Activated CD4-positive, alpha-beta T cell treated with anti-CD3 and anti-CD28 coated beads, Interleukin-2, amount 10 ng/mL, durations not matched to agents 7 days and 5 days (primary cell): ENCODE results near the gene NAV2. TPM values are rescaled to one million over a fixed set of nuclear protein-coding genes. Genes with fewer than 3 reads are reported as not detected.

Source experiments
- CTCF ChIA-PET: fragments of 350-600 bp; sonication (Branson Sonifier 250); formaldehyde crosslinking; loops from one replicate; lab custom pipeline; 2021; ENCODE audit warnings: antibody characterized with exemption; lab: Charles Lee
- POLR2A ChIA-PET: fragments of 350-600 bp; sonication (Branson Sonifier 250); formaldehyde crosslinking; loops from one replicate; lab custom pipeline; 2021; ENCODE audit warnings: antibody characterized with exemption; lab: Charles Lee
- DNase-seq: peaks from one replicate; pipeline ENCODE4 v3.0.0-alpha.2; 2020
- H3K27ac Mint-ChIP-seq: one replicate; pipeline ENCODE4 v1.8.0; 2021; ENCODE audit warnings: mild to moderate bottlenecking, moderate library complexity, mixed read lengths
- H3K27me3 Mint-ChIP-seq: one replicate; pipeline ENCODE4 v1.8.0; 2021; ENCODE audit warnings: mixed read lengths
- H3K36me3 Mint-ChIP-seq: one replicate; pipeline ENCODE4 v1.8.0; 2021; ENCODE audit warnings: low read depth, mixed read lengths
- H3K4me1 Mint-ChIP-seq: one replicate; pipeline ENCODE4 v1.8.0; 2021; ENCODE audit warnings: mixed read lengths
- H3K4me3 Mint-ChIP-seq: one replicate; pipeline ENCODE4 v1.8.0; 2021; ENCODE audit warnings: mild to moderate bottlenecking, moderate library complexity, mixed read lengths
- H3K9me3 Mint-ChIP-seq: one replicate; pipeline ENCODE4 v1.8.0; 2021; ENCODE audit warnings: mixed read lengths
- total RNA-seq, 2 experiments: library from RNA; stranded (reverse); gene quantifications; one replicate each; pipeline ENCODE4 v1.2.3, GENCODE V29; 2021

NAV2 gene
- total RNA-seq, 2 experiments from 2014 or later: 0.29 to 1.1 TPM

GRCh38 chr11:19785265-19785664 is 72.6 kb downstream of the NAV2 start:
- no peak overlapping the region for H3K27ac Mint-ChIP-seq
- H3K4me1 Mint-ChIP-seq: no peaks in the 10 kb centered on the region
- POLR2A ChIA-PET: no interaction called here
- peaks cover 23% of the 10 kb centered on the region for H3K27me3 Mint-ChIP-seq
- no peaks in the 10 kb centered on the region for H3K36me3 Mint-ChIP-seq
- DNase-seq: no peak
- H3K9me3 Mint-ChIP-seq: no peaks in the 10 kb centered on the region
- CTCF ChIA-PET: no interaction called here
- no peak overlapping the region for H3K4me3 Mint-ChIP-seq

GRCh38 chr11:19786644-19787043 is 74.0 kb downstream of the NAV2 start:
- Mint-ChIP-seq H3K27ac (no peak overlapping the region), H3K4me1 (no peaks in the 10 kb centered on the region), H3K36me3 (no peaks in the 10 kb centered on the region), H3K27me3 (peaks cover 19% of the 10 kb centered on the region), H3K4me3 (no peak overlapping the region), H3K9me3 (no peaks in the 10 kb centered on the region)
- no peak for DNase-seq
- CTCF ChIA-PET: interaction anchor here (1.3 kb wide), 2 partner anchors 9 to 13 kb away, joined by 3 read pairs; no protein-coding TSS in a partner anchor
- POLR2A ChIA-PET: no interaction called here

- peaks cover 14% of the 10 kb centered on the region for H3K27me3 Mint-ChIP-seq
- POLR2A ChIA-PET: no interaction called here
- no peak overlapping the region for H3K27ac Mint-ChIP-seq
- CTCF ChIA-PET: no interaction called here
- no peak for DNase-seq
- H3K36me3 Mint-ChIP-seq: no peaks in the 10 kb centered on the region
- H3K4me3 Mint-ChIP-seq: no peak overlapping the region
- H3K9me3 Mint-ChIP-seq: no peaks in the 10 kb centered on the region
- no peaks in the 10 kb centered on the region for H3K4me1 Mint-ChIP-seq
Observed at GRCh38 chr11:19788435-19788834, 75.8 kb downstream of the NAV2 start.

GRCh38 chr11:19789245-19789644 is 76.6 kb downstream of the NAV2 start:
- no peaks in the 10 kb centered on the region for H3K4me1 Mint-ChIP-seq
- no peaks in the 10 kb centered on the region for H3K36me3 Mint-ChIP-seq
- POLR2A ChIA-PET: no interaction called here
- H3K27ac Mint-ChIP-seq: no peak overlapping the region
- no peak overlapping the region for H3K4me3 Mint-ChIP-seq
- H3K9me3 Mint-ChIP-seq: no peaks in the 10 kb centered on the region
- DNase-seq: no peak
- CTCF ChIA-PET: no interaction called here
- H3K27me3 Mint-ChIP-seq: peaks cover 15% of the 10 kb centered on the region

GRCh38 chr11:19789835-19790710 is 77.4 kb downstream of the NAV2 start:
- Mint-ChIP-seq H3K4me3 (no peak overlapping the region), H3K27me3 (peaks cover 9% of the 10 kb centered on the region), H3K36me3 (no peaks in the 10 kb centered on the region), H3K4me1 (no peaks in the 10 kb centered on the region), H3K27ac (no peak overlapping the region), H3K9me3 (no peaks in the 10 kb centered on the region)
- CTCF ChIA-PET: no interaction called here
- no peak for DNase-seq
- POLR2A ChIA-PET: no interaction called here

DNA sequence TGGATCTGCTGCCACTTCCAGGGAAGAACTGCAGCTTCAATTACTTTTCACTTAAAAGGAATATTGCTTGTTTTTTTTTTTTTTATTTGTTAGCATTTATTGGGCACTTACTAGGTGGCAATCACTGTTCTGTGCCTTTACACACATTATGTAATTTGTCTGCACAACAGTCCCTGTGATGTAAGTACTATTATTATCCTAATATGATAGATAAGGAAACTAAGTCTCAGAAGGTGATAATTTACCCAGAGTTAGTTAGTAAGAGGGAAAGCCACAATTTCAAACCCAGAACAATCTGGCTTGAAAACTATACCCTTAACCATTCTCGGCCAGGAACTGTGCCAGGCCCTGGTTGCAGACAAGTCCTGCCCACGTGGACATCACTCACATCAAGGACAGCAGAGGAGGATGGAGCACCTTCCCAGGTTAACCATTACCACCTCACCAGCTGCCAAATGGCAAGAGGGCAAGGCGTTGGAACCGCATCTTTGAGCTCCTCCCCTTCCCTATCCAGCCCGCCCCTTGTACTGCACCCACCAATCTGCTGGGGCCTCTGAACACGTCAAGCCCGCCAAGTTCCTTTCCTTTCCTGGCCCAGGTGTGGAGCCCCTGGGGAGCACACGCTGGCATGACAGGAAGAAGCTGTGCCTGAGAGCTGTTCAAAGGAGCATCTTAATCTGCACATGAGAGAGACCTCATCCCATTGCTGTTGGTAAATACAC is 78.4 kb downstream of the NAV2 start:
- Mint-ChIP-seq H3K4me1 (no peaks in the 10 kb centered on the region), H3K27me3 (peaks cover 13% of the 10 kb centered on the region), H3K4me3 (no peak overlapping the region), H3K36me3 (no peaks in the 10 kb centered on the region), H3K27ac (no peak overlapping the region), H3K9me3 (no peaks in the 10 kb centered on the region)
- no peak for DNase-seq
- ChIA-PET CTCF (no interaction called here), POLR2A (no interaction called here)

GRCh38 chr11:19792510-19792909 is 79.9 kb downstream of the NAV2 start:
- no peaks in the 10 kb centered on the region for H3K36me3 Mint-ChIP-seq

DNA sequence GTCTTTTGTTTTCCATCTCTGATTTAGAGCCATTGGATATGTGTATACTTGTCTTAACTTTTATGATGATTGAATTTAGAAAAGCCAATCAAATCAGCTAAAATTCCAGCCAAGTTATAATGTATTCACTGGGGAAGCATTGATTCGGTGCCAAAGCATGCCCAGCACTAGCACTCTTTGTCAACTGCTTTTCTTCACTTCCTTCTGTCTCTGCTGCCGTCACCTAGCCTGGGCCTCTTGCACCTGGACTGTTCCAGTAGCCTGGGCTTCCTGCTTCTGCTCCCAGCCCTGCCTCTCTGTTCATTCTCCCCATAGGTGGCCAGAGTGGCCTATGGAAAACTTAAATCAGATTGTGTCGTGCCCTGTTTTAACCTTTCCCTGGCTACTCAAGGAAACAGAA is 80.7 kb downstream of the NAV2 start:
- CTCF ChIA-PET: no interaction called here
- Mint-ChIP-seq H3K36me3 (no peaks in the 10 kb centered on the region), H3K9me3 (no peaks in the 10 kb centered on the region), H3K27ac (no peak overlapping the region), H3K4me1 (no peaks in the 10 kb centered on the region), H3K27me3 (peaks cover 13% of the 10 kb centered on the region), H3K4me3 (no peak overlapping the region)
- POLR2A ChIA-PET: no interaction called here
- no peak for DNase-seq

More at GRCh38 chr11:19792510-19792909, 79.9 kb downstream of the NAV2 start:
- no peak for DNase-seq
- Mint-ChIP-seq H3K4me1 (no peaks in the 10 kb centered on the region), H3K9me3 (no peaks in the 10 kb centered on the region), H3K4me3 (no peak overlapping the region), H3K27ac (no peak overlapping the region), H3K27me3 (peaks cover 15% of the 10 kb centered on the region)
- POLR2A ChIA-PET: no interaction called here
- CTCF ChIA-PET: no interaction called here

- Mint-ChIP-seq H3K9me3 (no peaks in the 10 kb centered on the region), H3K27ac (no peak overlapping the region), H3K36me3 (no peaks in the 10 kb centered on the region), H3K27me3 (peaks cover 8% of the 10 kb centered on the region), H3K4me3 (no peak overlapping the region), H3K4me1 (no peaks in the 10 kb centered on the region)
- ChIA-PET POLR2A (no interaction called here), CTCF (interaction anchor here (1.6 kb wide), 1 partner anchor 18 kb away, joined by 4 read pairs; no protein-coding TSS in a partner anchor)
- DNase-seq: no peak
Observed at GRCh38 chr11:19794161-19794560, 81.5 kb downstream of the NAV2 start.

DNA sequence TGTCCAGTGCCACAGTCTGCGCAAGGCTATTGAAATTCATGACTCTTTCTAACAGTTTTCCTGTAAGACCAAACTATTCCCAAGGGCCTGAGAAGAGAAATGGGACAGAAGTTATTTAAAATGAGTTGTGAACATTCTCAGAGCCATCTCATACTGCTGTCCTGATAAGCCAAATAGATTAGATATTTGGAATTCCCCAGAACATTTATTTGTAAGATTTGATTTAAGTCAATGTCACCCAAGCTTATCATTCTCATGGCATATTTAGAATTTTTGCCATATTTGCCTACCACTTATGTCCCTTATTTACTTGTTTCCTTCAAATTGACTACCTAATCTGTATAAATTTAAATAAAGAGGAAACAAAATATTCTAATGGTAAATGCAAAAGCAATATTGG is 82.4 kb downstream of the NAV2 start:
- ChIA-PET CTCF (interaction anchor here (1.2 to 1.6 kb wide), 2 partner anchors 8 to 19 kb away, joined by 3 to 4 read pairs; no protein-coding TSS in a partner anchor), POLR2A (no interaction called here)
- Mint-ChIP-seq H3K27ac (no peak overlapping the region), H3K36me3 (no peaks in the 10 kb centered on the region), H3K4me3 (no peak overlapping the region), H3K9me3 (no peaks in the 10 kb centered on the region), H3K4me1 (no peaks in the 10 kb centered on the region), H3K27me3 (peaks cover 8% of the 10 kb centered on the region)
- DNase-seq: no peak

DNA sequence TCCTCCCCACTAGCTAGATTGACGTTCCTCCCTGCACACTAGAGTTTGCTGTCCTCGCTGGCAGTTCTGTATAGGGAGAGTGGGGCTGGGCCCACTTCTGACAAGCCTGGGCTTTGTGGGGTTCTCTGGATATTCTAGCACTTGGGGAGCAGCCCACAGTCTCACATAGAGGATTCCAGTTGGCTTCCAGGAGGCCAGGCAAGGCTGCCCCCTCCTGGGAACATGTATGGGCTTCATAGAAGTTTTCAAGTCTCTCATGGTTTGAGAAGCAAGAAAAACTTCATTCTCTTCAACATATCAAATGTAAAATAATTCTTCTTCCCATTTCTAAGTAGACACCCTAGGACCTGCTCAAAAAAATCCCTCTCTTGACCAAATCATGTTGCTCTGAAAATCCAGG is 87.5 kb downstream of the NAV2 start:
- no peak overlapping the region for H3K27ac Mint-ChIP-seq
- peaks cover 6% of the 10 kb centered on the region for H3K27me3 Mint-ChIP-seq
- no peaks in the 10 kb centered on the region for H3K36me3 Mint-ChIP-seq
- H3K4me1 Mint-ChIP-seq: no peaks in the 10 kb centered on the region
- ChIA-PET CTCF (no interaction called here), POLR2A (no interaction called here)
- DNase-seq: no peak
- H3K9me3 Mint-ChIP-seq: no peaks in the 10 kb centered on the region
- H3K4me3 Mint-ChIP-seq: no peak overlapping the region

GRCh38 chr11:19800714-19801519 is 88.3 kb downstream of the NAV2 start:
- H3K27ac Mint-ChIP-seq: no peak overlapping the region
- no peaks in the 10 kb centered on the region for H3K4me1 Mint-ChIP-seq
- peaks cover 3% of the 10 kb centered on the region for H3K27me3 Mint-ChIP-seq
- DNase-seq: no peak
- POLR2A ChIA-PET: no interaction called here
- CTCF ChIA-PET: no interaction called here
- H3K4me3 Mint-ChIP-seq: no peak overlapping the region
- no peaks in the 10 kb centered on the region for H3K9me3 Mint-ChIP-seq
- no peaks in the 10 kb centered on the region for H3K36me3 Mint-ChIP-seq
